Measurements from ENCODE around the gene TSTD1.
"Not testable (repeated sequence)": the region's sequence is repeated elsewhere in the genome, so short reads cannot be mapped to it uniquely, and the experiment has no call there.

TSTD1 gene

GRCh38 chr1:161018631-161018930 is 20.2 kb downstream of the TSTD1 start:
- CTCF ChIA-PET = interaction anchor here (1.1 to 1.3 kb wide), 2 partner anchors 53 to 99 kb away, joined by 3 read pairs; no protein-coding TSS in a partner anchor

GRCh38 chr1:161017756-161018630 is 20.8 kb downstream of the TSTD1 start:
- POLR2A ChIA-PET = interaction anchor here (1.2 kb wide), 1 partner anchor 28 kb away, joined by 3 read pairs; the partner anchor contains the start of gene USF1
- DNase-seq (ENCODE audit: extremely low spot score) = no peak
- CTCF ChIA-PET = interaction anchor here (1.1 to 1.3 kb wide), 2 partner anchors 53 to 99 kb away, joined by 3 read pairs; no protein-coding TSS in a partner anchor
- no peak for TF ChIP-seq SUZ12 (IDR thresholded peaks at IDR 0.05)
- no peak for TF ChIP-seq TARDBP (IDR thresholded peaks at IDR 0.05)
- TF ChIP-seq NFRKB (IDR thresholded peaks at IDR 0.05) = no peak
- TF ChIP-seq CTBP1 (IDR thresholded peaks at IDR 0.05; ENCODE audit: borderline replicate concordance) = no peak
- no peak for TF ChIP-seq ARNT (IDR thresholded peaks at IDR 0.05)
- TF ChIP-seq L3MBTL2 (conservative IDR thresholded peaks at IDR 0.05) = no peak
- no peak for TF ChIP-seq FOXM1 (IDR thresholded peaks at IDR 0.05; ENCODE audit: borderline replicate concordance)
- TF ChIP-seq PKNOX1 (IDR thresholded peaks at IDR 0.05) = no peak
- TF ChIP-seq HDGF (IDR thresholded peaks at IDR 0.05; ENCODE audit: borderline replicate concordance) = no peak
- no peak for TF ChIP-seq FOXA1 (IDR thresholded peaks at IDR 0.05)
- TF ChIP-seq ZNF384 (IDR thresholded peaks at IDR 0.05) = no peak
- TF ChIP-seq LEF1 (IDR thresholded peaks at IDR 0.05; ENCODE audit: borderline replicate concordance) = no peak
- no peak for TF ChIP-seq ELF4 (IDR thresholded peaks at IDR 0.05)

More at GRCh38 chr1:161018631-161018930, 20.2 kb downstream of the TSTD1 start:
- TF ChIP-seq BHLHE40 (IDR thresholded peaks at IDR 0.05; ENCODE audit: borderline replicate concordance) (no peak), FOXM1 (IDR thresholded peaks at IDR 0.05; ENCODE audit: borderline replicate concordance) (no peak), CTBP1 (IDR thresholded peaks at IDR 0.05; ENCODE audit: borderline replicate concordance) (no peak), PKNOX1 (IDR thresholded peaks at IDR 0.05) (no peak)
- POLR2A ChIA-PET = interaction anchor here (1.2 kb wide), 1 partner anchor 27 kb away, joined by 3 read pairs; the partner anchor contains the start of gene USF1
- no peak for DNase-seq (ENCODE audit: extremely low spot score)

GRCh38 chr1:161017181-161017580 is 21.6 kb downstream of the TSTD1 start:
- POLR2A ChIA-PET; DNase-seq (ENCODE audit: extremely low spot score); CTCF ChIA-PET: not testable (repeated sequence)

GRCh38 chr1:161016683-161017082 is 22.1 kb downstream of the TSTD1 start:
- DNase-seq (ENCODE audit: extremely low spot score); CTCF ChIA-PET; POLR2A ChIA-PET: not testable (repeated sequence)

- TF ChIP-seq L3MBTL2 (conservative IDR thresholded peaks at IDR 0.05) = no peak
- TF ChIP-seq TARDBP (IDR thresholded peaks at IDR 0.05) = no peak
- TF ChIP-seq NFRKB (IDR thresholded peaks at IDR 0.05) = no peak
- TF ChIP-seq ARNT (IDR thresholded peaks at IDR 0.05) = no peak
- TF ChIP-seq LEF1 (IDR thresholded peaks at IDR 0.05; ENCODE audit: borderline replicate concordance) = no peak
- no peak for TF ChIP-seq SUZ12 (IDR thresholded peaks at IDR 0.05)
- no peak for TF ChIP-seq BHLHE40 (IDR thresholded peaks at IDR 0.05; ENCODE audit: borderline replicate concordance)
- TF ChIP-seq SP1 (IDR thresholded peaks at IDR 0.05) = no peak
- TF ChIP-seq FOXK2 (IDR thresholded peaks at IDR 0.05) = no peak
- no peak for TF ChIP-seq ELF4 (IDR thresholded peaks at IDR 0.05)
- no peak for TF ChIP-seq CTBP1 (IDR thresholded peaks at IDR 0.05; ENCODE audit: borderline replicate concordance)
- TF ChIP-seq HDGF (IDR thresholded peaks at IDR 0.05; ENCODE audit: borderline replicate concordance) = no peak
- TF ChIP-seq FOXA1 (IDR thresholded peaks at IDR 0.05) = no peak
- no peak for TF ChIP-seq FOXM1 (IDR thresholded peaks at IDR 0.05; ENCODE audit: borderline replicate concordance)
- DNase-seq (ENCODE audit: extremely low spot score) = no peak
- POLR2A ChIA-PET = interaction anchor here (1.1 to 1.3 kb wide), 2 partner anchors 32 to 120 kb away, joined by 3 read pairs; partner anchors contain the start of gene USF1
- CTCF ChIA-PET = interaction anchor here (1.4 kb wide), 1 partner anchor 16 kb away, joined by 4 read pairs; no protein-coding TSS in a partner anchor
Measured at GRCh38 chr1:161013488-161014230, 25.1 kb downstream of the TSTD1 start.

GRCh38 chr1:161013131-161013487 is 25.7 kb downstream of the TSTD1 start:
- POLR2A ChIA-PET = interaction anchor here (1.1 to 1.3 kb wide), 2 partner anchors 33 to 120 kb away, joined by 3 read pairs; partner anchors contain the start of gene USF1
- CTCF ChIA-PET = interaction anchor here (1.4 kb wide), 1 partner anchor 16 kb away, joined by 4 read pairs; no protein-coding TSS in a partner anchor
- DNase-seq (ENCODE audit: extremely low spot score) = no peak

GRCh38 chr1:161012420-161012819 is 26.3 kb downstream of the TSTD1 start:
- ChIA-PET CTCF (no interaction called here), POLR2A (no interaction called here)
- TF ChIP-seq LEF1 (IDR thresholded peaks at IDR 0.05; ENCODE audit: borderline replicate concordance) = no peak
- TF ChIP-seq FOXM1 (IDR thresholded peaks at IDR 0.05; ENCODE audit: borderline replicate concordance) = no peak
- no peak for TF ChIP-seq SUZ12 (IDR thresholded peaks at IDR 0.05)
- no peak for TF ChIP-seq L3MBTL2 (conservative IDR thresholded peaks at IDR 0.05)
- no peak for TF ChIP-seq NFRKB (IDR thresholded peaks at IDR 0.05)
- TF ChIP-seq BHLHE40 (IDR thresholded peaks at IDR 0.05; ENCODE audit: borderline replicate concordance) = no peak
- no peak for TF ChIP-seq ARNT (IDR thresholded peaks at IDR 0.05)
- no peak for TF ChIP-seq PKNOX1 (IDR thresholded peaks at IDR 0.05)
- no peak for TF ChIP-seq ZNF384 (IDR thresholded peaks at IDR 0.05)
- TF ChIP-seq SP1 (IDR thresholded peaks at IDR 0.05) = no peak
- TF ChIP-seq FOXA1 (IDR thresholded peaks at IDR 0.05) = no peak
- TF ChIP-seq FOXK2 (IDR thresholded peaks at IDR 0.05) = no peak
- no peak for TF ChIP-seq ELF4 (IDR thresholded peaks at IDR 0.05)
- no peak for TF ChIP-seq HDGF (IDR thresholded peaks at IDR 0.05; ENCODE audit: borderline replicate concordance)
- TF ChIP-seq CTBP1 (IDR thresholded peaks at IDR 0.05; ENCODE audit: borderline replicate concordance) = no peak
- TF ChIP-seq TARDBP (IDR thresholded peaks at IDR 0.05) = no peak
- no peak for DNase-seq (ENCODE audit: extremely low spot score)

More at GRCh38 chr1:161013131-161013487, 25.7 kb downstream of the TSTD1 start:
- TF ChIP-seq ELF4 (IDR thresholded peaks at IDR 0.05) (no peak), FOXK2 (IDR thresholded peaks at IDR 0.05) (no peak), NFRKB (IDR thresholded peaks at IDR 0.05) (no peak)

Measured in HEK293T (cell line).